GM21737 (cell line): ENCODE measurements around the gene TOX2.

ENCODE experiments used
- ATAC-seq: cut with Tn5 transposase; IDR thresholded peaks from one replicate; pipeline ENCODE4 v1.9.1; 2021; ENCODE audit warnings: mild to moderate bottlenecking, moderate library complexity; ENCODE audit not compliant: unreplicated experiment

The TOX2 gene

GRCh38 chr20:44092551-44093248, 178.0 kb downstream of the TOX2 start:
- ATAC-seq, result no peak

GRCh38 chr20:44093249-44093582, 178.6 kb downstream of the TOX2 start:
- ATAC-seq, result no peak

- no peak for ATAC-seq
Observed at GRCh38 chr20:44095831-44096230, 181.2 kb downstream of the TOX2 start.

DNA sequence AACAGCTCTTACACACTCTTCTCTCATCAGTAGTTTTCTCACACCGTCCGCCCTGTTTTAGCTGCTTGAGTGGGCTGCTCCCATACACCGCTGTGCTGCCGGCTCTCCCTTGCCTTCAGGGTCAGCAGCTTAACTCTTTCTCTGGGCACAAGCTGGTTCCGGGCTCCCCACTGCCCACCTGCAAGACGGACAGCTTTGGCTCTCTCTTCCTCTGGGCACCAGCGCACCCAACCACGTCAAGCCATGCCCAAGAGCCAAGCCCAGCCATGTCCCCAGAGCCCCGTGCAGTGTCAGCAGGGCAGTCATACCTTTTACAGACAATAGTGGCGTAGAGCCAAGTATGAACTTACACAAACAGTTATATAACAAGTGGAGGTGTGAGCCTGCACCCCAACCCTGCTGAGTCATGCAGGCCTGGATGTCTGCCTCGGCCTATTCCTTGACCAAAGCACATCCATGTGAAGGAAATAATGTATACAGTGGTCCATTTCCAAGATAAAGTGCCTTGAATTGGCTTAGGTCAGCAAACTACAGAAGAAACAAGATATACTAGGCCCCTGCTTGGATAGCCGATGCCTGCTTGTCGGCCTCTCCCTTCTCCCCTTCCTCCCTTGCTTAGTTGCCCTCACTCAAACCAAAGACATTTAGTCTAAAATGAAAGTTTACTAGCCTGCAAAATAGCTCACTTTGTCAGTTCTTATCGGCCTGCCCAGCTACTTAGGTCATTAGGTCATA, 183.0 kb downstream of the TOX2 start:
- ATAC-seq, result no peak

- ATAC-seq, result no peak
Observed at GRCh38 chr20:44098256-44098630, 183.6 kb downstream of the TOX2 start.

DNA sequence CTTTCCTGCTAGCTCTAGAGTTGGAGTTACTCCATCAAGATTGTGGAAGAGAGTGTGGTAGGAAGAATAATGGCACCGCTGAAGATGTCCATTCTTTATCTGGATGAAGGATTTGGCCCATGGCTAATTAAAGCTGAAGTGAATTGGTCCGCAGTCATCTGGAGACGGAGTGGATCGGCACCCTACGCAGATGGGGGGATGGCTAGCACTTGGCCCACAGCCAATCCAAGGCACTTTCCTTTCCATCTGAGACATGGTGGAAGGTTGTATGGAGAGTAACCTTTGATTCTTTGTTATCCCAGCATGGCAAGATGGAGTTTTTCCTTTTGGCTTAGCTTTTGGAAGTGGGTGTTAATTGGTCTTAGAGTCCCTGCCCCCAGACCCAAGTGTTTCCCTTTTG, 184.0 kb downstream of the TOX2 start:
- no peak for ATAC-seq

GRCh38 chr20:44099832-44100231, 185.2 kb downstream of the TOX2 start:
- no peak for ATAC-seq

DNA sequence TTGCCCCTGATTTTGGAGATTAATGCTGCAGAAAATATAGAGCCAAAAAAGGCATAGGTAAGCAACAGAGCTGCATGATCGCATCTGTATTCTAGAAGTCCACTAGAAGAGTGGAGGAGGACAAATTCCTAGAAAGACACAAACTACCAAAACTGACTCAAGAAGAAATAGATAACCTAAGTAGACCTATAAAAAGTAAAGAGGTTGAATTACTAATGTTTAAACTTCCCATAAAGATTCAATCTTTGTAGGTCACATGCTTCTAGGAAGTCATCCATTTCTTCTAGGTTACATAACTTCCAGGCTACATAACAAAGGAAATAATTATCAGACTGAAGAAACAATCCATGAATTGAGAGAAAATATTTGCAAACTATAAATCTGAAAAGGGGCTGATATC, 187.9 kb downstream of the TOX2 start:
- ATAC-seq, result no peak

- no peak for ATAC-seq
Observed at GRCh38 chr20:44104798-44105517, 190.3 kb downstream of the TOX2 start.

GRCh38 chr20:44106615-44107014, 192.0 kb downstream of the TOX2 start:
- no peak for ATAC-seq

DNA sequence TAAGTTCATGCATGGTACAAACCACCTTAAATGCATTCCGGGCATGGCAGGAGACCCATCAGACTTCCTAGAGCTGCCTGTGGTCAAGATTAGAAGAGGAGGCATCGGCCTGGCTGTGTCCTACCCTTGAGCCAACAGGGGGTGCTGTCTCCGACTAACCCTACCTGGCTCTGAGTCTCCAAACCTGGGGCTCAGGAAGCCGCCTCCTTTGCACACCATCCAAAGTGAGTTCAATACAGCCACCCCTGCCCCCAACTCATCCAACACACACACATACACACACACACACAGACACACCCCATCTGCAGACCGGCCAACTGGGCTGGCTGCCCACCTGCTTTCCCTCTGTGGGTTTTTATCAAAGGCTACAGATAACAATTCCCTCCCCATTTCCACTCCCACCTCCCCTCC, 195.3 kb downstream of the TOX2 start:
- ATAC-seq, result no peak

- ATAC-seq, result no peak
Observed at GRCh38 chr20:44110816-44111568, 196.3 kb downstream of the TOX2 start.

- no peak for ATAC-seq
Observed at GRCh38 chr20:44111712-44112335, 197.2 kb downstream of the TOX2 start.

GRCh38 chr20:44112456-44112855, 197.8 kb downstream of the TOX2 start:
- no peak for ATAC-seq

DNA sequence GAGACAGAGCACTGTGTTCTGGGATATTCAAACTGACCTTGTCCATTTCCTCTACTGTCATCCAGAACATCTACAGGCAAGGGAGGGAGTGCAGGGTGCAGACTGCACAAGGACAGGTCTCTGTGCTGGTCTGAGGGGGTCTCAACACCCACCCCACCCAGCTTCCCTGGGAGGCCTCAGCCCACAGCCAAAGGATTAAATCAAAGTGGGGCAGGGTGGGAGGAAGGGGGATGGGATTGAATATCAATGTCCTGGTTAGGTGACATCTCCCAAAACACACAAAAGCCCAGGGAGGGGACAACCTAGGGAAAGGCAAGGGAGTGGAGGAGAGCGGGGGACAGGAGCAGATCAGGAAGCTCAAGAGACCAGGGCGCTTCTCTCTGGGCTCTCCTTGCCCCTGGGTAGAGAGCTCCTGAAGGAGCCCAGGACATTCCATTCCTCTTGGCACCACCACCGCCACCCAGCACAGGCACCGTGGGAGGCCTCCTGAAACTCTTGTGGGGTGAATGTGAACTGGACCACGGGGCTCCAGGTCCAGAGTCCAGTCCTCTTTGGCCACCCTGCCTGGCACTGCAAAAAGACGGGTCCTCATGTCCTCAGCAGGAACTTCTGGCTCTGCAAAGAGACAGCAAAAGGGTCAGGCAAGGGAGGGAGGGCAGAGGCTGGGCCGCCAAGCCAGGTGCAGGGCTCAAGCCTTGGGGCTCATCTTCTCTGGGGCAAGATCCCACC, 198.4 kb downstream of the TOX2 start:
- ATAC-seq, result no peak

DNA sequence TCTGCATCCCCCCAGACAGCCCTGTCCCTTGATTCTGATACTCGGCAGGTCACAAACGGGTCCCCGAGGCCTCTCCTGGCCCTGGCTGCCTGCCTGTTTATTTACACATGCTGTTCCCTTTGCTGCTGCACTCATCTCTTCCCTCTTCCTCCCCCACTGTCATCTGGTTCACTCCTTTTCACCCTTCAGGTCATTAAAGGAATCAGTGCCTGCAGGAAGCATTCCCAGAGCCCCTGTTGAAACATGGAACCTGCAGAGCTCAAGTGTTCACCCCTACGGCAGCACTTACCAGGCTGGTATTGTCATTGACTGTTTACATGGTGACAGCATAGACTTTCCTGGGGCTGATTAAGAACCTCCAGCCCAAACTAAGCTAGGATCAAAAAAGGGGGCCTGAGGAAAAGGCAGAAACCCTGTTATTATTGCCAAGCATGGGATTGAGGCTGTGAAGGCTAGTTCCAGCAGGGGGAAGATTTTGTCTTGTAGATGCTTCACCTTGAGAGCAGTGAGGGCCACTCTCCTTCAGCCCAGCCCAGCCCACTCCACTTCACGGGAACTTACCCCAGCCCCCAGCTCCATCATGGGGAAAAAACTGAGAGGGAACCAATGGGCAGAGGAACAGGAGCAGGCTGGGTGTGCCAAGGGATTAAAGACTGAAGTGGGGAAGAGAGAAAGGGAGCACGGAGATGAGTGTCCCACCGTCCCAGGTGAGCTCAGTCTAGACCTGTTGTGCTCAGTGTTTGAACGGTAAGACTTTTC, 199.1 kb downstream of the TOX2 start:
- ATAC-seq, result no peak

- no peak for ATAC-seq
Observed at GRCh38 chr20:44115181-44115580, 200.5 kb downstream of the TOX2 start.

DNA sequence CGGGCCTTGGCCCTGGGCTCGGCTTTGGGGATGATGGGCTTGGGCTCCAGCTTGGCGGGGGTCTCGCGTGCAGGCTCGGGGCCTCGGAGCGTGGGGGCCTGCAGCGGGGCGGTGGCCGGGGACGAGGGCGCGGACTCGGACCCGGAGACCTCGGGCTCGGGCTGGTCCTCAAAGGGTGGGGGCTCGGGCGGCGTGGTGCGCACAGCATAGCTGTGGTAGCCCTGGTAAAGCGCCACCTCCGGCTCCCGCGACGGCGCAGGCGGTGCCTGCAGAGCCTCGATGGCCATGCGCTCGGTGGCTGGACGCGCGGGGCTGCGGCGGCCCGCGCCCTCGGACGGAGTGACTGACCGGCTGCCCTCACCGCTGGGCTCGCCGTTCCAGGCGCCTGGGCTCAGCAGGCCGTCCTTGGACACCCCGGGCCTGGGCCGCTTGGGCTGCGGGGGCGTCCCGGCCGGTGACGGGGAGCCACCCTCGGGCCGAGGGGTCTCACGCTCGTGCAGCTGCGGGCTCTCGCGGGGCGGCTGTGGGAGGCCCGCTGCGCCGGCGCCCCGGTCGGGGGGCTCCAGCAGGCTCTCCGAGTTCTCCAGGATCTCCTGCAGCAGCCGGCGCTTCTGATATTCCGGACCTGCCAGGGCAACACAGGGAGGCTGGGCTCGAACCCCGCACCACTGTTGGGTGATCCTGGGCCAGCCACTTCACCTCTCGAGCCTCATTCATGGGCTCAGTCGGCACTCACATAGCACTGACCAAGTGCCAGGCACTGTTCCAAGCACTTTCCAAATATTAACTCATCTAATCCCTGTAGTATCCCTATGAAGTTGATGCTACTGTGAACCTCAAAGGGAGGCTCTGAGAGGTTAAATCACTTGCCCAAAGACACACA, 201.4 kb downstream of the TOX2 start:
- ATAC-seq, result no peak
